Dendritic cell treated with granulocyte-macrophage colony-stimulating factor and Interleukin-4, amounts not matched to agents 40 ng/mL and 50 ng/mL, for 4 days (primary cell): ENCODE data around the gene RBM18.

Experiments
- H3K27ac Mint-ChIP-seq: one replicate; pipeline ENCODE4 v1.8.0; 2022; ENCODE audit warnings: mild to moderate bottlenecking, mixed read lengths
- H3K27me3 Mint-ChIP-seq: one replicate; pipeline ENCODE4 v1.8.0; 2022; ENCODE audit warnings: mild to moderate bottlenecking, mixed read lengths
- H3K36me3 Mint-ChIP-seq: one replicate; pipeline ENCODE4 v1.8.0; 2022; ENCODE audit warnings: low read depth, mixed read lengths
- H3K4me1 Mint-ChIP-seq: one replicate; pipeline ENCODE4 v1.8.0; 2022; ENCODE audit warnings: low read depth, mixed read lengths
- H3K4me3 Mint-ChIP-seq: one replicate; pipeline ENCODE4 v1.8.0; 2022; ENCODE audit warnings: mild to moderate bottlenecking, moderate library complexity, mixed read lengths
- H3K9me3 Mint-ChIP-seq: one replicate; pipeline ENCODE4 v1.8.0; 2022; ENCODE audit warnings: mixed read lengths
- intact Hi-C: fragments of 100-400 bp; cut with micrococcal nuclease; formaldehyde crosslinking; loops from one replicate; pipeline ENCODE4 v1.15.0; 2022

RBM18 gene

GRCh38 chr9:122213102-122213588, 51.5 kb downstream of the RBM18 start:
- Mint-ChIP-seq H3K9me3 (no peaks in the 10 kb centered on the region), H3K36me3 (no peaks in the 10 kb centered on the region)
- intact Hi-C loops, result no loop called here

DNA sequence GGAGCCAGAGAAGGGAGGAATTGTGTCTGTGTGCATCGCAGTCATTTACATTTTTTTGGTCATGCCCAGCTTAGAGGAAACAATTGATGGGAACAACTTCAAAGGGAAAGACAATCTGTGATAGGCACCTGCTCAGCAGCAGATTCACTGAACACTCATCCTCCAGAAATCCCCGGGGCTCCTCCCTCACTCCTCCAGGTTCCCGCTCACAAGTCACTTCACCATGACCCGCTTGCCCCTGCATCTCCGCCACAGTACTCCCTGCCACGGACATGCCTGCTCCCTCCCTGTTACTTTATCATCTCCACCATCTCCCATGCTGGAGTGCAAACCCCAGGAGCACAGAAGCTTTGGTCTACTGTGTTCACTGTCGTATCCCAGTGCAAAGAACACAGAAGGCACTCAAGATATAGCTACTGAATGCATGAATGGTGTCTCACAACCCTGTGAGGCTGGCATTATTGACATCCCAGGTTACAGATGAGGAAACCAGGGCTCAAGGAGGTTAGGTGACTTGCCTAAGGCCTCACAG, 52.1 kb downstream of the RBM18 start:
- intact Hi-C loops, result no loop called here
- Mint-ChIP-seq H3K27me3 (peaks cover 58% of the 10 kb centered on the region), H3K27ac (no peak overlapping the region), H3K4me3 (no peak overlapping the region), H3K36me3 (no peaks in the 10 kb centered on the region), H3K9me3 (no peaks in the 10 kb centered on the region), H3K4me1 (peaks cover 7% of the 10 kb centered on the region)

More at GRCh38 chr9:122213102-122213588, 51.5 kb downstream of the RBM18 start:
- Mint-ChIP-seq H3K4me3 (peak overlapping the region; percentile 51), H3K4me1 (peaks cover 9% of the 10 kb centered on the region), H3K27me3 (peaks cover 61% of the 10 kb centered on the region), H3K27ac (no peak overlapping the region)

- intact Hi-C loops, result no loop called here
- Mint-ChIP-seq H3K36me3 (no peaks in the 10 kb centered on the region), H3K4me3 (no peak overlapping the region), H3K9me3 (no peaks in the 10 kb centered on the region), H3K27ac (no peak overlapping the region), H3K4me1 (peaks cover 7% of the 10 kb centered on the region), H3K27me3 (peaks cover 29% of the 10 kb centered on the region)
Observed at GRCh38 chr9:122209451-122209850, 55.2 kb downstream of the RBM18 start.

- no peaks in the 10 kb centered on the region for H3K4me1 Mint-ChIP-seq
- no peak overlapping the region for H3K27ac Mint-ChIP-seq
- intact Hi-C loops, result no loop called here
- peaks cover 7% of the 10 kb centered on the region for H3K27me3 Mint-ChIP-seq
- no peaks in the 10 kb centered on the region for H3K9me3 Mint-ChIP-seq
- no peak overlapping the region for H3K4me3 Mint-ChIP-seq
- no peaks in the 10 kb centered on the region for H3K36me3 Mint-ChIP-seq
Observed at GRCh38 chr9:122207096-122207495, 57.5 kb downstream of the RBM18 start.

GRCh38 chr9:122206118-122207046, 58.3 kb downstream of the RBM18 start:
- peaks cover under 1% of the 10 kb centered on the region for H3K27me3 Mint-ChIP-seq
- H3K4me3 Mint-ChIP-seq, result no peak overlapping the region
- intact Hi-C loops, result no loop called here
- H3K4me1 Mint-ChIP-seq, result no peaks in the 10 kb centered on the region
- no peak overlapping the region for H3K27ac Mint-ChIP-seq
- H3K36me3 Mint-ChIP-seq, result no peaks in the 10 kb centered on the region
- H3K9me3 Mint-ChIP-seq, result no peaks in the 10 kb centered on the region

GRCh38 chr9:122205176-122205575, 59.5 kb downstream of the RBM18 start:
- H3K27me3 Mint-ChIP-seq, result no peaks in the 10 kb centered on the region
- H3K9me3 Mint-ChIP-seq, result no peaks in the 10 kb centered on the region
- no peak overlapping the region for H3K27ac Mint-ChIP-seq
- no peaks in the 10 kb centered on the region for H3K4me1 Mint-ChIP-seq
- intact Hi-C loops, result no loop called here
- no peaks in the 10 kb centered on the region for H3K36me3 Mint-ChIP-seq
- no peak overlapping the region for H3K4me3 Mint-ChIP-seq

DNA sequence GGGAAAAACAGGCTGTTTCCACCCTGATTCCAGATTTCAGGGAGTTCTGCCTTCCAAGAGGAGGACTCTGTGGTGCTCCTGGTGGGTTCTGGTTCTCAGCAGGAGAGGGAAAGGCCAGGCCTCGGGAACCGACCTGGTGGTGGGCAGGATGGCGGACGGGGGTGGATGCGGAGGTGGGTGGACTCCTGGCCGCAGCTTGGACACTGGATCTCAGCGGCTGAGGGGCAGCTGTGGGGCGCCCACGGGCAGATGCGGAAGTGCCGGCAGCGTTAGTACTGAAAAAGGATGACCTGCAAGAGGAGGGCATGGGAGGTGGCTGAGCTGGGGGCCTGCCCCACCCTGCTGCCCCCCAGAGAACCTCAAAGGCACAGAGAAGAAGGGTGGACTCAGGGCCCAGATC, 60.1 kb downstream of the RBM18 start:
- Mint-ChIP-seq H3K27ac (no peak overlapping the region), H3K9me3 (no peaks in the 10 kb centered on the region), H3K36me3 (no peaks in the 10 kb centered on the region), H3K4me1 (no peaks in the 10 kb centered on the region), H3K4me3 (no peak overlapping the region), H3K27me3 (no peaks in the 10 kb centered on the region)
- intact Hi-C loops, result no loop called here

GRCh38 chr9:122204055-122204454, 60.6 kb downstream of the RBM18 start:
- Mint-ChIP-seq H3K4me3 (no peak overlapping the region), H3K27me3 (no peaks in the 10 kb centered on the region), H3K27ac (no peak overlapping the region), H3K9me3 (no peaks in the 10 kb centered on the region), H3K36me3 (no peaks in the 10 kb centered on the region), H3K4me1 (no peaks in the 10 kb centered on the region)
- intact Hi-C loops, result no loop called here

- intact Hi-C loops, result no loop called here
- peaks cover 3% of the 10 kb centered on the region for H3K27me3 Mint-ChIP-seq
- H3K4me3 Mint-ChIP-seq, result no peak overlapping the region
- H3K27ac Mint-ChIP-seq, result no peak overlapping the region
- no peaks in the 10 kb centered on the region for H3K36me3 Mint-ChIP-seq
- no peaks in the 10 kb centered on the region for H3K9me3 Mint-ChIP-seq
- no peaks in the 10 kb centered on the region for H3K4me1 Mint-ChIP-seq
Observed at GRCh38 chr9:122202111-122202510, 62.5 kb downstream of the RBM18 start.

- intact Hi-C loops, result no loop called here
- no peaks in the 10 kb centered on the region for H3K36me3 Mint-ChIP-seq
- H3K4me3 Mint-ChIP-seq, result no peak overlapping the region
- H3K27ac Mint-ChIP-seq, result no peak overlapping the region
- H3K27me3 Mint-ChIP-seq, result peaks cover 3% of the 10 kb centered on the region
- no peaks in the 10 kb centered on the region for H3K9me3 Mint-ChIP-seq
- H3K4me1 Mint-ChIP-seq, result no peaks in the 10 kb centered on the region
Observed at GRCh38 chr9:122201641-122202040, 63.0 kb downstream of the RBM18 start.

GRCh38 chr9:122200960-122201595, 63.6 kb downstream of the RBM18 start:
- intact Hi-C loops, result no loop called here
- no peak overlapping the region for H3K4me3 Mint-ChIP-seq

GRCh38 chr9:122197882-122198281, 66.8 kb downstream of the RBM18 start:
- intact Hi-C loops, result no loop called here
- H3K36me3 Mint-ChIP-seq, result no peaks in the 10 kb centered on the region
- H3K27me3 Mint-ChIP-seq, result peaks cover 3% of the 10 kb centered on the region
- H3K27ac Mint-ChIP-seq, result no peak overlapping the region
- no peaks in the 10 kb centered on the region for H3K9me3 Mint-ChIP-seq
- no peak overlapping the region for H3K4me3 Mint-ChIP-seq
- H3K4me1 Mint-ChIP-seq, result no peaks in the 10 kb centered on the region

More at GRCh38 chr9:122200960-122201595, 63.6 kb downstream of the RBM18 start:
- Mint-ChIP-seq H3K36me3 (no peaks in the 10 kb centered on the region), H3K27ac (no peak overlapping the region), H3K4me1 (no peaks in the 10 kb centered on the region), H3K27me3 (peaks cover 3% of the 10 kb centered on the region), H3K9me3 (no peaks in the 10 kb centered on the region)

- Mint-ChIP-seq H3K36me3 (no peaks in the 10 kb centered on the region), H3K4me1 (no peaks in the 10 kb centered on the region), H3K27ac (no peak overlapping the region), H3K9me3 (no peaks in the 10 kb centered on the region), H3K4me3 (no peak overlapping the region), H3K27me3 (peaks cover 3% of the 10 kb centered on the region)
- intact Hi-C loops, result no loop called here
Observed at GRCh38 chr9:122197426-122197825, 67.2 kb downstream of the RBM18 start.

GRCh38 chr9:122195875-122196274, 68.8 kb downstream of the RBM18 start:
- Mint-ChIP-seq H3K36me3 (no peaks in the 10 kb centered on the region), H3K4me3 (no peak overlapping the region), H3K9me3 (no peaks in the 10 kb centered on the region), H3K27me3 (peaks cover 3% of the 10 kb centered on the region), H3K27ac (no peak overlapping the region), H3K4me1 (no peaks in the 10 kb centered on the region)
- intact Hi-C loops, result no loop called here
